IPS-11a (cell line): ENCODE data around the gene RPL38.

Experiments used
- H3K4me3 ChIP-seq: one replicate; pipeline ENCODE4 v1.5.1; 2013; ENCODE audit warnings: low read depth, low read length, control low read depth

RPL38 gene

GRCh38 chr17:74210191-74211140 lies 7.0 kb downstream of the RPL38 start:
- no peak overlapping the region for H3K4me3 ChIP-seq

GRCh38 chr17:74211141-74211911 lies 7.8 kb downstream of the RPL38 start:
- H3K4me3 ChIP-seq: no peak overlapping the region

- H3K4me3 ChIP-seq: peak overlapping the region; percentile 25
Measured at GRCh38 chr17:74211912-74212208, 8.4 kb downstream of the RPL38 start.

- peak overlapping the region; percentile 25 for H3K4me3 ChIP-seq
Measured at GRCh38 chr17:74212209-74212912, 8.9 kb downstream of the RPL38 start.

GRCh38 chr17:74212913-74213791 lies 9.7 kb downstream of the RPL38 start, which contains the start of gene TTYH2:
Gene TTYH2, plus strand, starts transcription at chr17:74213571. Its CDS starts 17 bp downstream, at chr17:74213588.
- peak within 1 kb of the TSS; percentile 58 for H3K4me3 ChIP-seq

GRCh38 chr17:74213861-74214391 lies 10.4 kb downstream of the RPL38 start:
- H3K4me3 ChIP-seq: peak overlapping the region; percentile 58

GRCh38 chr17:74214484-74215341 lies 11.2 kb downstream of the RPL38 start:
- no peak overlapping the region for H3K4me3 ChIP-seq

GRCh38 chr17:74215342-74215727 lies 11.9 kb downstream of the RPL38 start:
- H3K4me3 ChIP-seq: no peak overlapping the region

- no peak overlapping the region for H3K4me3 ChIP-seq
Measured at GRCh38 chr17:74216505-74216904, 13.0 kb downstream of the RPL38 start.

- no peak overlapping the region for H3K4me3 ChIP-seq
Measured at GRCh38 chr17:74217037-74217730, 13.7 kb downstream of the RPL38 start.

GRCh38 chr17:74217888-74218287 lies 14.4 kb downstream of the RPL38 start:
- H3K4me3 ChIP-seq: no peak overlapping the region

- H3K4me3 ChIP-seq: no peak overlapping the region
Measured at GRCh38 chr17:74218436-74218835, 15.0 kb downstream of the RPL38 start.

GRCh38 chr17:74219576-74220133 lies 16.2 kb downstream of the RPL38 start:
- H3K4me3 ChIP-seq: no peak overlapping the region

- no peak overlapping the region for H3K4me3 ChIP-seq
Measured at GRCh38 chr17:74220219-74220618, 16.7 kb downstream of the RPL38 start.

- no peak overlapping the region for H3K4me3 ChIP-seq
Measured at GRCh38 chr17:74220946-74221818, 17.7 kb downstream of the RPL38 start.

GRCh38 chr17:74222399-74222798 lies 18.9 kb downstream of the RPL38 start:
- no peak overlapping the region for H3K4me3 ChIP-seq

GRCh38 chr17:74223901-74224300 lies 20.4 kb downstream of the RPL38 start:
- H3K4me3 ChIP-seq: no peak overlapping the region
